Measurements from ENCODE around the gene GNAL.

GRCh38 chr18:11851146-11851805 is 162.2 kb downstream of the GNAL start, which contains the start of gene CHMP1B:
- TF ChIP-seq REST (IDR thresholded peaks at IDR 0.05; ENCODE audit: insufficient read depth in 1 of 2, low read depth in 2 of 2, low read length in 2 of 2) = no peak
- peak; percentile 90 for TF ChIP-seq POLR2AphosphoS5 (IDR thresholded peaks at IDR 0.05; ENCODE audit: low read depth, low read length)
